ENCODE measurements around the gene EHMT2. TPM values are rescaled to one million over a fixed set of nuclear protein-coding genes. Genes with fewer than 3 reads are reported as not detected.
A peak's percentile ranks its signal among the peaks of the same experiment; 100 is the strongest.
"Not testable (repeated sequence)": the region's sequence is repeated elsewhere in the genome, so short reads cannot be mapped to it uniquely, and the experiment has no call there.

EHMT2 gene
- total and polyA plus RNA-seq, 12 donors = 6.4 to 21.7 (median 14.2) TPM

GRCh38 chr6:31864818-31865204, 32.7 kb downstream of the EHMT2 start:
- no peak for TF ChIP-seq CTCF (IDR thresholded peaks at IDR 0.05)
- intact Hi-C loops (cut with DNase I) = loop anchor here in 2 of 10 donors (1.0 to 10.0 kb wide), 2 partner anchors 28 to 180 kb away; partner anchors contain the start of gene LY6G5C (in 1 of the 2)

GRCh38 chr6:31864123-31864562, 33.4 kb downstream of the EHMT2 start:
- H3K36me3 ChIP-seq = peaks cover 0 to 23% (median 15%) of the 10 kb centered on the region in 9 donors
- not testable (repeated sequence) for ATAC-seq, DNase-seq, H3K27me3 ChIP-seq, H3K9me3 ChIP-seq
- H3K4me3 ChIP-seq = peak overlapping the region; percentile 4 to 93 (median 76)
- intact Hi-C loops (cut with DNase I) = loop anchor here in 2 of 10 donors (1.0 to 10.0 kb wide), 2 partner anchors 29 to 179 kb away; partner anchors contain the start of gene LY6G5C (in 1 of the 2)
- peaks cover 8 to 29% (median 21%) of the 10 kb centered on the region in 9 donors for H3K4me1 ChIP-seq
- peak overlapping the region in 9 of 10 donors; percentile 30 to 90 (median 66) for H3K27ac ChIP-seq
- WGBS, 2 donors = 16 to 18% methylated on average over 16 of the region's 16 CpGs

More at GRCh38 chr6:31864818-31865204, 32.7 kb downstream of the EHMT2 start:
- DNase-seq = no peak
- Histone ChIP-seq H3K9me3 (no peaks in the 10 kb centered on the region), H3K4me1 (peaks cover 8 to 29% (median 21%) of the 10 kb centered on the region in 9 donors), H3K4me3 (no peak overlapping the region), H3K36me3 (peaks cover 0 to 17% (median 9%) of the 10 kb centered on the region in 9 donors), H3K27ac (no peak overlapping the region), H3K27me3 (no peaks in the 10 kb centered on the region)
- no peak for ATAC-seq
- 87 to 89% methylated on average over 7 to 8 of the region's 8 CpGs for WGBS, 2 donors

GRCh38 chr6:31862344-31863235, 34.9 kb downstream of the EHMT2 start, which contains the start of gene NEU1:
TSS of gene NEU1 (minus strand) at chr6:31862821. CDS start at chr6:31862776, 45 bp downstream.
- peak within 1 kb of the TSS; percentile 8 to 93 (median 84) for H3K27ac ChIP-seq
- peaks cover 0 to 39% (median 21%) of the 10 kb centered on the region in 9 donors for H3K36me3 ChIP-seq
- peak; percentile 99 to 100 for DNase-seq
- peaks cover 8 to 29% (median 21%) of the 10 kb centered on the region in 9 donors for H3K4me1 ChIP-seq
- ATAC-seq = peak; percentile 97 to 99 (median 98)
- H3K9me3 ChIP-seq = no peaks in the 10 kb centered on the region
- TF ChIP-seq CTCF (IDR thresholded peaks at IDR 0.05) = no peak
- intact Hi-C loops (cut with DNase I) = loop anchor here in 3 of 10 donors (2.0 to 10.0 kb wide), 3 partner anchors 28 to 178 kb away; partner anchors contain the start of genes LY6G5C (in 1 of the 3) and ZBTB12 (in 1 of the 3)
- 0 to 1% methylated on average over 64 of the region's 64 CpGs for WGBS, 2 donors
- peak within 1 kb of the TSS; percentile 65 to 93 (median 78) for H3K4me3 ChIP-seq
- no peaks in the 10 kb centered on the region for H3K27me3 ChIP-seq

GRCh38 chr6:31861919-31862343, 35.6 kb downstream of the EHMT2 start:
- Histone ChIP-seq H3K4me1 (peaks cover 8 to 29% (median 21%) of the 10 kb centered on the region in 9 donors), H3K9me3 (no peaks in the 10 kb centered on the region), H3K27me3 (no peaks in the 10 kb centered on the region), H3K27ac (peak overlapping the region in 9 of 10 donors; percentile 8 to 93 (median 85)), H3K4me3 (peak overlapping the region; percentile 65 to 93 (median 78)), H3K36me3 (peaks cover 0 to 46% (median 21%) of the 10 kb centered on the region in 9 donors)
- intact Hi-C loops (cut with DNase I) = loop anchor here in 3 of 10 donors (2.0 to 10.0 kb wide), 3 partner anchors 27 to 177 kb away; partner anchors contain the start of genes LY6G5C (in 1 of the 3) and ZBTB12 (in 1 of the 3)
- DNase-seq (no peak), ATAC-seq (no peak)
- 42% methylated on average over 17 of the region's 17 CpGs for WGBS, 2 donors
- no peak for TF ChIP-seq CTCF (IDR thresholded peaks at IDR 0.05)
